SK-N-SH treated with all-trans-retinoic acid at 6 μM for 48 hours (cell line): ENCODE measurements around the gene GPC5.

Source experiments
- ATAC-seq: fragments of 200-7000 bp; cut with Tn5 transposase; 3 replicates; pipeline ENCODE4 v1.9.1; 2020; ENCODE audit warnings: mild to moderate bottlenecking, moderate library complexity
- ARNTL ChIP-seq: fragments of 450-650 bp; formaldehyde crosslinking; IDR thresholded peaks from 2 replicates; pipeline ENCODE4 v1.5.0; 2020; ENCODE audit warnings: low read depth, mild to moderate bottlenecking, moderate library complexity, borderline replicate concordance
- BACH2 ChIP-seq: fragments of 250-450 bp; sonication (Bioruptor Pico); IDR thresholded peaks from 2 replicates; pipeline ENCODE4 v1.9.0; 2021; ENCODE audit warnings: mild to moderate bottlenecking, borderline replicate concordance
- CSDC2 ChIP-seq: fragments of 250-450 bp; sonication (Bioruptor Pico); IDR thresholded peaks from 2 replicates; pipeline ENCODE4 v1.5.0; 2020; ENCODE audit warnings: mild to moderate bottlenecking, moderate library complexity
- ESRRG ChIP-seq: fragments of 250-450 bp; sonication (Bioruptor Pico); IDR thresholded peaks from 2 replicates; pipeline ENCODE4 v1.6.1; 2021; ENCODE audit warnings: mild to moderate bottlenecking
- GLIS3 ChIP-seq: fragments of 250-450 bp; sonication (Bioruptor Pico); IDR thresholded peaks from 2 replicates; pipeline ENCODE4 v1.5.0; 2020; ENCODE audit warnings: mild to moderate bottlenecking, moderate library complexity
- ISL1 ChIP-seq: fragments of 250-450 bp; sonication (Bioruptor Pico); IDR thresholded peaks from 2 replicates; pipeline ENCODE4 v2.1.2; 2022; ENCODE audit warnings: mild to moderate bottlenecking, moderate library complexity
- OSR1 ChIP-seq: fragments of 250-450 bp; sonication (Bioruptor Pico); IDR thresholded peaks from 2 replicates; pipeline ENCODE4 v1.8.0; 2022; ENCODE audit warnings: moderate library complexity, mild to moderate bottlenecking, inconsistent platforms
- PPARA ChIP-seq: fragments of 250-450 bp; sonication (Bioruptor Pico); IDR thresholded peaks from 2 replicates; pipeline ENCODE4 v1.5.0; 2020; ENCODE audit warnings: mild to moderate bottlenecking, borderline replicate concordance
- RARB ChIP-seq: fragments of 250-450 bp; sonication (Bioruptor Pico); IDR thresholded peaks from 2 replicates; pipeline ENCODE4 v1.8.0; 2021; ENCODE audit warnings: mild to moderate bottlenecking, moderate library complexity
- TCF4 ChIP-seq: fragments of 250-450 bp; sonication (Bioruptor Pico); IDR thresholded peaks from 2 replicates; pipeline ENCODE4 v1.8.0; 2021; ENCODE audit warnings: mild to moderate bottlenecking, moderate library complexity, borderline replicate concordance
- TOX ChIP-seq: fragments of 250-450 bp; sonication (Bioruptor Pico); IDR thresholded peaks from 2 replicates; pipeline ENCODE4 v1.8.0; 2021; ENCODE audit warnings: mild to moderate bottlenecking, moderate library complexity, borderline replicate concordance
- ZC3H10 ChIP-seq: fragments of 250-450 bp; sonication (Bioruptor Pico); IDR thresholded peaks from 2 replicates; pipeline ENCODE4 v1.5.1; 2021; ENCODE audit warnings: mild to moderate bottlenecking, moderate library complexity
- ZFP3 ChIP-seq: fragments of 250-450 bp; sonication (Bioruptor Pico); IDR thresholded peaks from 2 replicates; pipeline ENCODE4 v1.5.0; 2020; ENCODE audit warnings: mild to moderate bottlenecking, moderate library complexity
- ZFP30 ChIP-seq: fragments of 450-650 bp; formaldehyde crosslinking; IDR thresholded peaks from 2 replicates; pipeline ENCODE4 v1.5.0; 2022; ENCODE audit warnings: mild to moderate bottlenecking, moderate library complexity
- ZNF565 ChIP-seq: fragments of 450-650 bp; formaldehyde crosslinking; conservative IDR thresholded peaks from 2 replicates; pipeline ENCODE4 v1.5.0; 2020; ENCODE audit warnings: low read depth, mild to moderate bottlenecking, moderate library complexity
- ZNF70 ChIP-seq: fragments of 450-650 bp; formaldehyde crosslinking; IDR thresholded peaks from 2 replicates; pipeline ENCODE4 v1.5.0; 2020; ENCODE audit warnings: mild to moderate bottlenecking, moderate library complexity
- ZNF8 ChIP-seq: fragments of 450-650 bp; formaldehyde crosslinking; IDR thresholded peaks from 2 replicates; pipeline ENCODE4 v1.5.0; 2020; ENCODE audit warnings: mild to moderate bottlenecking, moderate library complexity
- TF ChIP-seq, protein P1 (sequence below): fragments of 250-450 bp; sonication (Bioruptor Pico); IDR thresholded peaks from 2 replicates; pipeline ENCODE4 v1.5.1; 2021; ENCODE audit warnings: mild to moderate bottlenecking, moderate library complexity
- TF ChIP-seq, protein P2 (sequence below): fragments of 250-450 bp; sonication (Bioruptor Pico); IDR thresholded peaks from 2 replicates; pipeline ENCODE4 v1.5.1; 2020; ENCODE audit warnings: low read depth, mild to moderate bottlenecking, moderate library complexity
- TF ChIP-seq, protein P3 (sequence below): fragments of 250-450 bp; sonication (Bioruptor Pico); IDR thresholded peaks from 2 replicates; pipeline ENCODE4 v1.5.0; 2020; ENCODE audit warnings: mild to moderate bottlenecking, moderate library complexity
- TF ChIP-seq, protein P4 (sequence below): fragments of 250-450 bp; sonication (Bioruptor Pico); IDR thresholded peaks from 2 replicates; pipeline ENCODE4 v1.8.0; 2021; ENCODE audit warnings: low read depth, mild to moderate bottlenecking, moderate library complexity, borderline replicate concordance

GPC5 gene

DNA sequence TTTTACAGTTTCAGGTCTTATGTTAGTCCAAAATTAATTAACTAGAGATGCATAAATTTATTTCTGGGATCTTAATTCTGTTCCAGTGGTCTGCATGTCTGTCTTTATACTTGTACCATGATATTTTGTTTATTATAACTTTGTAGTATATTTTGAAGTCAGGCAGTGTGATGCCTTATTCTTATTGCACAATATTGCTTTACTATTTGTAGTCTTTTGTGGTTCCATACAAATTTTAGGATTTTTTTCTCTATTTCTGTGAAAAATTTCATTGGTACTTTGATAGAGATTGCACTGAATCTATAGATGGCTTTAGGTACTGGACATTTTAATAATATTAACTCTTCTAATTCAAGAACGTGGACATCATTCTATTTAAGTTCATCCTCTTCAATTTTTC lies 304.0 kb downstream of the GPC5 start:
- no peak for TF ChIP-seq ZNF565
- TF ChIP-seq OSR1 (CRISPR knock-in tag) = no peak
- TF ChIP-seq, protein P1, sequence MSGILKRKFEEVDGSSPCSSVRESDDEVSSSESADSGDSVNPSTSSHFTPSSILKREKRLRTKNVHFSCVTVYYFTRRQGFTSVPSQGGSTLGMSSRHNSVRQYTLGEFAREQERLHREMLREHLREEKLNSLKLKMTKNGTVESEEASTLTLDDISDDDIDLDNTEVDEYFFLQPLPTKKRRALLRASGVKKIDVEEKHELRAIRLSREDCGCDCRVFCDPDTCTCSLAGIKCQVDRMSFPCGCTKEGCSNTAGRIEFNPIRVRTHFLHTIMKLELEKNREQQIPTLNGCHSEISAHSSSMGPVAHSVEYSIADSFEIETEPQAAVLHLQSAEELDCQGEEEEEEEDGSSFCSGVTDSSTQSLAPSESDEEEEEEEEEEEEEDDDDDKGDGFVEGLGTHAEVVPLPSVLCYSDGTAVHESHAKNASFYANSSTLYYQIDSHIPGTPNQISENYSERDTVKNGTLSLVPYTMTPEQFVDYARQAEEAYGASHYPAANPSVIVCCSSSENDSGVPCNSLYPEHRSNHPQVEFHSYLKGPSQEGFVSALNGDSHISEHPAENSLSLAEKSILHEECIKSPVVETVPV (CRISPR knock-in tag) = no peak
- ATAC-seq = no peak

DNA sequence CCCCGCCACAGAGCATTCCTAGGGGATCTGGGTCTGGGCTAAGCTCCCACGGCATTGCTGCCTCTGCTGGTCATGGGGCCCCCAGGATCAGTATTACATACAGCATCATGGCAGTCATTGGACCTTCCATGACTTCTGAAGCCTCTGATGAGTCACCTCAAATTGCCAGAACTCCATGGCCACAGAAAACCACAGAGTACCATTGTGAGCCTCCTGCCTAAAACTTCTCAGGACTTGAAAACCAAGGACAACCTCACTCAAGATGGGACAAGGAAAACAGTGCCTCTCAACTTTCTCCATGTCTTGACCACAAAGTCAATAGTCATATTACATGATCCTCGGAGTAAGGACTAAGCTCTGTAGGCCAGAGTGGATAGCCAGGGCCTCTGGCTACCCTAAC lies 306.0 kb downstream of the GPC5 start:
- TF ChIP-seq ISL1 (CRISPR knock-in tag) = no peak
- no peak for TF ChIP-seq ARNTL
- no peak for TF ChIP-seq PPARA
- TF ChIP-seq ZC3H10 = no peak
- TF ChIP-seq BACH2 (CRISPR knock-in tag) = no peak
- TF ChIP-seq OSR1 (CRISPR knock-in tag) = no peak
- no peak for TF ChIP-seq TCF4 (CRISPR knock-in tag)
- TF ChIP-seq, all 23 proteins: peak for 0
- ATAC-seq = no peak

DNA sequence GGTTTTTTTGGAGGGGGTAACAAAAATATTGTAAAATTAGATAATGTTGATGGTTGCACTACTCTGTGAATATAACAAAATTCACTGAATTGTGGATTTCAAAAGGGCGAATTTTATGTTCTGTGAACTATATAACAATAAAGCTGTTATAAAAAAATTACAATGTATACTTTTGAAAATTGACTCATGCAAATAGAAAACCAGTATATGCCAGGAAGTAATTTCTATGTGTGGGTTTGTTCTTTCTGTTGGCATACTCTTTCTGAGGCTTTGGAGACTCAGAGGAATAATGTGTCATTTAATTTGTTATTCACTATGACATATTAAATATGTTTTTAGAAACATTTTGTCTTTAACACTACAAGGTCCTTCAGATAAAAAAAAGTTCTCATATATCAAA lies 310.1 kb downstream of the GPC5 start:
- ATAC-seq = no peak

DNA sequence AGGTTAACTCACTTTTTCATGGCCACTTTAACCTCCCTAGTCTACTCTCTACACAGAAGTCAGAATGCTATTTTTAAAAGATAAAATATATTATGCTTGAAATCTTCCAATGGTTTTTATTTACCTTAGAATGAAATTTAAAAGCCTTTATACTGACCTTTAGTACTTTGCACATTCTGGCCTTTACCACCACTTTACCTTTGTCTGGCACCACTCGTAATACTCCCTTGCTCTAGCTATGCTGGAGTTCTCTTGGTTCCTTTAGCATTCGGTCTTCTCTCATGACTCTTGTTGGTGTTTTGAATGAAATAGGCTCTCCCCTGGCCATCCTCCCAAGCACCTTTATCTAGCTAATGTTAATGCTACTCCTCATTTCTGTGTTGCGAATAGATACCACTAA lies 310.8 kb downstream of the GPC5 start:
- ATAC-seq = no peak
- TF ChIP-seq TCF4 (CRISPR knock-in tag) (no peak), PPARA (no peak), ARNTL (no peak), RARB (CRISPR knock-in tag) (no peak)

More for the DNA sequence above, 310.1 kb downstream of the GPC5 start:
- no peak for TF ChIP-seq ESRRG
- TF ChIP-seq TCF4 (CRISPR knock-in tag) = no peak
- no peak for TF ChIP-seq ZFP30
- TF ChIP-seq, protein P2, sequence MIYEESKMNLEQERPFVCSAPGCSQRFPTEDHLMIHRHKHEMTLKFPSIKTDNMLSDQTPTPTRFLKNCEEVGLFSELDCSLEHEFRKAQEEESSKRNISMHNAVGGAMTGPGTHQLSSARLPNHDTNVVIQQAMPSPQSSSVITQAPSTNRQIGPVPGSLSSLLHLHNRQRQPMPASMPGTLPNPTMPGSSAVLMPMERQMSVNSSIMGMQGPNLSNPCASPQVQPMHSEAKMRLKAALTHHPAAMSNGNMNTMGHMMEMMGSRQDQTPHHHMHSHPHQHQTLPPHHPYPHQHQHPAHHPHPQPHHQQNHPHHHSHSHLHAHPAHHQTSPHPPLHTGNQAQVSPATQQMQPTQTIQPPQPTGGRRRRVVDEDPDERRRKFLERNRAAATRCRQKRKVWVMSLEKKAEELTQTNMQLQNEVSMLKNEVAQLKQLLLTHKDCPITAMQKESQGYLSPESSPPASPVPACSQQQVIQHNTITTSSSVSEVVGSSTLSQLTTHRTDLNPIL (CRISPR knock-in tag) = no peak
- TF ChIP-seq OSR1 (CRISPR knock-in tag) = no peak
- no peak for TF ChIP-seq ZFP3
- no peak for TF ChIP-seq TOX (CRISPR knock-in tag)
- TF ChIP-seq PPARA = no peak
- TF ChIP-seq ZNF70 (CRISPR knock-in tag) = no peak
- no peak for TF ChIP-seq RARB (CRISPR knock-in tag)
- TF ChIP-seq BACH2 (CRISPR knock-in tag) = no peak
- TF ChIP-seq, protein P3, sequence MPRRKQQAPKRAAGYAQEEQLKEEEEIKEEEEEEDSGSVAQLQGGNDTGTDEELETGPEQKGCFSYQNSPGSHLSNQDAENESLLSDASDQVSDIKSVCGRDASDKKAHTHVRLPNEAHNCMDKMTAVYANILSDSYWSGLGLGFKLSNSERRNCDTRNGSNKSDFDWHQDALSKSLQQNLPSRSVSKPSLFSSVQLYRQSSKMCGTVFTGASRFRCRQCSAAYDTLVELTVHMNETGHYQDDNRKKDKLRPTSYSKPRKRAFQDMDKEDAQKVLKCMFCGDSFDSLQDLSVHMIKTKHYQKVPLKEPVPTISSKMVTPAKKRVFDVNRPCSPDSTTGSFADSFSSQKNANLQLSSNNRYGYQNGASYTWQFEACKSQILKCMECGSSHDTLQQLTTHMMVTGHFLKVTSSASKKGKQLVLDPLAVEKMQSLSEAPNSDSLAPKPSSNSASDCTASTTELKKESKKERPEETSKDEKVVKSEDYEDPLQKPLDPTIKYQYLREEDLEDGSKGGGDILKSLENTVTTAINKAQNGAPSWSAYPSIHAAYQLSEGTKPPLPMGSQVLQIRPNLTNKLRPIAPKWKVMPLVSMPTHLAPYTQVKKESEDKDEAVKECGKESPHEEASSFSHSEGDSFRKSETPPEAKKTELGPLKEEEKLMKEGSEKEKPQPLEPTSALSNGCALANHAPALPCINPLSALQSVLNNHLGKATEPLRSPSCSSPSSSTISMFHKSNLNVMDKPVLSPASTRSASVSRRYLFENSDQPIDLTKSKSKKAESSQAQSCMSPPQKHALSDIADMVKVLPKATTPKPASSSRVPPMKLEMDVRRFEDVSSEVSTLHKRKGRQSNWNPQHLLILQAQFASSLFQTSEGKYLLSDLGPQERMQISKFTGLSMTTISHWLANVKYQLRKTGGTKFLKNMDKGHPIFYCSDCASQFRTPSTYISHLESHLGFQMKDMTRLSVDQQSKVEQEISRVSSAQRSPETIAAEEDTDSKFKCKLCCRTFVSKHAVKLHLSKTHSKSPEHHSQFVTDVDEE = no peak
- no peak for TF ChIP-seq CSDC2 (CRISPR knock-in tag)
- no peak for TF ChIP-seq ZNF565
- TF ChIP-seq ZNF8 = no peak
- no peak for TF ChIP-seq ARNTL
- TF ChIP-seq GLIS3 = no peak

DNA sequence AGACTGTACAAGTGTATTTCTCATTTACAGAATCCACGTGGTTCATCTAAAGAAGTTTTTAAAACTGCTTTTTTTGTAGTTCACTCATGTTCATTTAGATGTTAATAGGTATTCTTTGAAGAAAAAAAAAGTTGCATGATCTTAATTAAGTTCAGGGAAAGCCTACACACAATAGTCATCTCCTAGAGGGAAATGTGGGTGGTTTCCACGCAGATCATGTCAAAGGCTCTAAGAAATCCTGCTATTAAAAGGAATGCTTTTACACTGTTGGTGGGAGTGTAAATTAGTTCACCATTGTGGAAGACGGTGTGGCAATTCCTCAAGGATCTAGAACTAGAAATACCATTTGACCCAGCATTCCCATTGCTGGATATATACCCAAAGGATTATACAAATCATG lies 312.3 kb downstream of the GPC5 start:
- TF ChIP-seq ZFP3 = no peak
- TF ChIP-seq GLIS3 = no peak
- TF ChIP-seq BACH2 (CRISPR knock-in tag) = no peak
- TF ChIP-seq ZNF70 (CRISPR knock-in tag) = no peak
- TF ChIP-seq, protein P2 (CRISPR knock-in tag) = no peak
- no peak for TF ChIP-seq ZC3H10
- TF ChIP-seq ZFP30 = no peak
- TF ChIP-seq ZNF8 = no peak
- TF ChIP-seq, protein P4, sequence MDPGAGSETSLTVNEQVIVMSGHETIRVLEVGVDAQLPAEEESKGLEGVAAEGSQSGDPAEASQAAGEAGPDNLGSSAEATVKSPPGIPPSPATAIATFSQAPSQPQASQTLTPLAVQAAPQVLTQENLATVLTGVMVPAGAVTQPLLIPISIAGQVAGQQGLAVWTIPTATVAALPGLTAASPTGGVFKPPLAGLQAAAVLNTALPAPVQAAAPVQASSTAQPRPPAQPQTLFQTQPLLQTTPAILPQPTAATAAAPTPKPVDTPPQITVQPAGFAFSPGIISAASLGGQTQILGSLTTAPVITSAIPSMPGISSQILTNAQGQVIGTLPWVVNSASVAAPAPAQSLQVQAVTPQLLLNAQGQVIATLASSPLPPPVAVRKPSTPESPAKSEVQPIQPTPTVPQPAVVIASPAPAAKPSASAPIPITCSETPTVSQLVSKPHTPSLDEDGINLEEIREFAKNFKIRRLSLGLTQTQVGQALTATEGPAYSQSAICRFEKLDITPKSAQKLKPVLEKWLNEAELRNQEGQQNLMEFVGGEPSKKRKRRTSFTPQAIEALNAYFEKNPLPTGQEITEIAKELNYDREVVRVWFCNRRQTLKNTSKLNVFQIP (CRISPR knock-in tag) = no peak
- no peak for TF ChIP-seq ESRRG
- no peak for TF ChIP-seq PPARA
- no peak for TF ChIP-seq CSDC2 (CRISPR knock-in tag)
- TF ChIP-seq TCF4 (CRISPR knock-in tag) = no peak
- TF ChIP-seq ARNTL = no peak
- no peak for TF ChIP-seq RARB (CRISPR knock-in tag)
- no peak for TF ChIP-seq ISL1 (CRISPR knock-in tag)
- TF ChIP-seq, protein P3 = no peak
- ATAC-seq = no peak
